Heart left ventricle (tissue), 13 donors: ENCODE data around the gene WNT8A.

Experiments
- POLR2A ChIP-seq, 2 donors: fragments of 450-650 bp; IDR thresholded peaks; one replicate each; pipeline ENCODE4 v1.6.1; 2017; ENCODE audit warnings: antibody characterized with exemption in 2 of 2, mild to moderate bottlenecking in 2 of 2, moderate library complexity in 2 of 2
- TF ChIP-seq, protein P1 (sequence below), 12 donors: fragments of 200-600 bp; sonication (generic) in 4 of 12; IDR thresholded peaks; one replicate each; pipeline versions ENCODE4 v1.5.0 to v1.8.0; 2018 to 2022; ENCODE audit warnings: antibody characterized with exemption in 12 of 12, mild to moderate bottlenecking in 5 of 12
- donor health status: ischemic (EF 13 %, LVEDD 7.1; RV severe dilation, severe dysfunction).
- donor health status: DM: no; HTN: yes; CAD: no.
- donor health status: DM: no; HTN: no; CAD: no.
- donor health status: ischemic (EF 25% LVEDD 6.9; RV normal size, moderate dysfunction).
- donor health status: ischemic (EF 25% LVEDD 5.7; RV mildly dilated, moderate dysfunction).
- donor health status: ischemic (EF 35%, LVEDD 5.7; RV mildly dilated, moderate dysfunction).
- donor health status: nonischemic (EF 11% LVEDD 7.7; RV severe dilation, severe dysfunction).
- donor health status: DM: yes; HTN: yes; CAD: no.
- donor health status: PGD.
- donor health status: ischemic (EF 29% LVEDD 5.4; RV normal size, mild dysfunction).
- donor health status: nonischemic (EF 23%, LVEDD 6.1; RV moderate dilation, normal function).

DNA sequence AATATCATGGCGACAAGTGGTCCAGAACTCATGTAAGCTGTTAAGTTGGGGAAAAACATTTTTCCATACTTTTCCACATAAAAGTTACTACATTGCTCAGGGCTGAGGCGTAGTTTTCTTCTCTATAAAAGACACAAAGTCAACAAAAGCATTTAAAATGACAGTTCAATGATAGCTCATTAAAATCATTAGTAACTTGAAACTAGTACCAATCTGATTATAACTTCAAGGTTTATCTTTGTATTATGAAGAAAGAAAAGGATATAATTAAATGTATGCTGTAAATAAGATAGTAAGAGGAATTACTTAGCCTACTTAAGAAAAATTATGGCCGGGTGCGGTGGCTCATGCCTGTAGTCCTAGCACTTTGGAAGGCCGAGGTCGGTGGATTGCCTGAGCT is 45.5 kb downstream of the WNT8A start:
- TF ChIP-seq, protein P1, sequence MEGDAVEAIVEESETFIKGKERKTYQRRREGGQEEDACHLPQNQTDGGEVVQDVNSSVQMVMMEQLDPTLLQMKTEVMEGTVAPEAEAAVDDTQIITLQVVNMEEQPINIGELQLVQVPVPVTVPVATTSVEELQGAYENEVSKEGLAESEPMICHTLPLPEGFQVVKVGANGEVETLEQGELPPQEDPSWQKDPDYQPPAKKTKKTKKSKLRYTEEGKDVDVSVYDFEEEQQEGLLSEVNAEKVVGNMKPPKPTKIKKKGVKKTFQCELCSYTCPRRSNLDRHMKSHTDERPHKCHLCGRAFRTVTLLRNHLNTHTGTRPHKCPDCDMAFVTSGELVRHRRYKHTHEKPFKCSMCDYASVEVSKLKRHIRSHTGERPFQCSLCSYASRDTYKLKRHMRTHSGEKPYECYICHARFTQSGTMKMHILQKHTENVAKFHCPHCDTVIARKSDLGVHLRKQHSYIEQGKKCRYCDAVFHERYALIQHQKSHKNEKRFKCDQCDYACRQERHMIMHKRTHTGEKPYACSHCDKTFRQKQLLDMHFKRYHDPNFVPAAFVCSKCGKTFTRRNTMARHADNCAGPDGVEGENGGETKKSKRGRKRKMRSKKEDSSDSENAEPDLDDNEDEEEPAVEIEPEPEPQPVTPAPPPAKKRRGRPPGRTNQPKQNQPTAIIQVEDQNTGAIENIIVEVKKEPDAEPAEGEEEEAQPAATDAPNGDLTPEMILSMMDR (IDR thresholded peaks at IDR 0.05) = no peak
- TF ChIP-seq POLR2A (IDR thresholded peaks at IDR 0.05) = no peak
